HepG2 (cell line): ENCODE measurements around the gene NREP. TPM values are rescaled to one million over a fixed set of nuclear protein-coding genes. Genes with fewer than 3 reads are reported as not detected.
A peak's percentile ranks its signal among the peaks of the same experiment; 100 is the strongest.

Experiments
- ATAC-seq: fragments of 200-7000 bp; cut with Tn5 transposase; 3 replicates; pipeline ENCODE4 v1.9.1; 2020; ENCODE audit warnings: mild to moderate bottlenecking, moderate library complexity
- BruUV-seq: library from RNA; stranded (reverse); fragments of 400-500 nt; replicated peaks from 2 replicates; lab custom pipeline; 2021; lab: Mats Ljungman, UMichigan
- CTCF ChIA-PET: fragments of 300-600 bp; formaldehyde crosslinking; extraction: SDS; loops from one replicate; lab custom pipeline; 2021; ENCODE audit warnings: low total read pairs, inconsistent platforms, low intra/inter-chr PET ratio; lab: Yijun Ruan, JAX
- POLR2A ChIA-PET: fragments of 350-600 bp; sonication (Branson Sonifier 250); formaldehyde crosslinking; loops from one replicate; lab custom pipeline; 2020; ENCODE audit warnings: antibody characterized with exemption, inconsistent platforms; lab: Yijun Ruan, JAX
- DNase-seq: peaks from one replicate; pipeline ENCODE4 v3.0.0-alpha.2; 2015; ENCODE audit warnings: low spot score
- FAIRE-seq: peaks from 3 replicates; lab custom pipeline; 2011; peaks lifted over from hg19 to GRCh38; lab: Jason Lieb, UNC
- H2AFZ ChIP-seq: one replicate; pipeline ENCODE4 v1.6.1; 2011; ENCODE audit warnings: low read length, inconsistent platforms
- H3K27ac ChIP-seq: fragments of 300-600 bp; 3 replicates; pipeline ENCODE4 v1.8.0; 2011; ENCODE audit warnings: mixed run types, mild to moderate bottlenecking, mixed read lengths, low read length, inconsistent platforms; ENCODE audit not compliant: insufficient read depth; ENCODE audit errors: extremely low read length
- H3K27me3 ChIP-seq, 2 experiments: fragments of 200-600 bp in 1 of 2; 2 replicates in 1 of 2; 3 replicates in 1 of 2; pipeline versions ENCODE4 v1.6.0 to v1.8.0; 2011; ENCODE audit warnings: low read length in 2 of 2, mild to moderate bottlenecking in 2 of 2, moderate library complexity in 2 of 2, inconsistent platforms in 1 of 2; ENCODE audit not compliant: insufficient read depth in 2 of 2, control insufficient read depth in 1 of 2
- H3K36me3 ChIP-seq, 2 experiments: fragments of 200-600 bp in 1 of 2; replicated peaks in 1 of 2; 2 replicates in 1 of 2; 3 replicates in 1 of 2; pipeline versions ENCODE4 v1.5.1 to v1.8.0; 2011; ENCODE audit warnings: low read length in 2 of 2, inconsistent platforms in 1 of 2; ENCODE audit not compliant: insufficient read depth in 2 of 2, control insufficient read depth in 1 of 2
- H3K4me1 ChIP-seq: 2 replicates; pipeline ENCODE4 v1.5.1; 2012; ENCODE audit warnings: low read length, inconsistent platforms; ENCODE audit not compliant: insufficient read depth
- H3K4me2 ChIP-seq: 2 replicates; pipeline ENCODE4 v1.6.0; 2011; ENCODE audit warnings: low read depth, low read length, inconsistent platforms
- H3K4me3 ChIP-seq, 3 experiments: fragments of 200-600 bp in 1 of 3; sonication (generic), shearing (Covaris generic) in 1 of 3; replicated peaks in 1 of 3; 2 replicates each; pipeline ENCODE4 v1.5.1; 2011 to 2016; ENCODE audit warnings: low read length in 3 of 3, inconsistent platforms in 2 of 3, low read depth in 2 of 3, mild to moderate bottlenecking in 2 of 3, control low read depth in 1 of 3, mixed read lengths in 1 of 3; ENCODE audit not compliant: insufficient read depth in 1 of 3
- H3K79me2 ChIP-seq: one replicate; pipeline ENCODE4 v1.6.1; 2011; ENCODE audit warnings: low read length, inconsistent platforms; ENCODE audit not compliant: insufficient read depth
- H3K9ac ChIP-seq: 2 replicates; pipeline ENCODE4 v1.6.0; 2011; ENCODE audit warnings: mild to moderate bottlenecking, low read depth, low read length, inconsistent platforms; ENCODE audit not compliant: insufficient read depth
- H3K9me3 ChIP-seq: 2 replicates; pipeline ENCODE4 v1.5.1; 2012; ENCODE audit warnings: mild to moderate bottlenecking, low read length
- H4K20me1 ChIP-seq: 2 replicates; pipeline ENCODE4 v1.6.0; 2011; ENCODE audit warnings: inconsistent platforms, mild to moderate bottlenecking, low read length, moderate library complexity; ENCODE audit not compliant: insufficient read depth
- MAFF ChIP-seq: IDR thresholded peaks from 2 replicates; pipeline ENCODE4 v1.6.1; 2011; ENCODE audit warnings: low read depth, low read length, improper control_type of control experiment
- MAFK ChIP-seq, 2 experiments: IDR thresholded peaks in 1 of 2; conservative IDR thresholded peaks in 1 of 2; 2 replicates each; pipeline ENCODE4 v1.6.1; 2011; ENCODE audit warnings: improper control_type of control experiment in 2 of 2, low read length in 2 of 2
- MBD4 ChIP-seq: IDR thresholded peaks from 2 replicates; pipeline ENCODE4 v1.6.1; 2012; ENCODE audit warnings: low read length, inconsistent platforms, borderline replicate concordance
- MLLT10 ChIP-seq: sonication (generic); formaldehyde crosslinking; IDR thresholded peaks from 2 replicates; pipeline ENCODE4 v1.4.0; 2020; ENCODE audit warnings: missing genetic modification reagents
- NFE2L2 ChIP-seq: fragments of 150-350 bp; IDR thresholded peaks from 2 replicates; pipeline ENCODE4 v1.6.1; 2014; ENCODE audit warnings: low read length
- NR2F1 ChIP-seq, 2 experiments: fragments of 450-650 bp in 1 of 2; formaldehyde crosslinking in 1 of 2; IDR thresholded peaks; 2 replicates each; pipeline versions ENCODE4 v1.5.0 to v1.6.1; 2016 to 2020; ENCODE audit warnings: mild to moderate bottlenecking in 1 of 2, missing compliant biosample characterization in 1 of 2, missing genetic modification reagents in 1 of 2, moderate library complexity in 1 of 2
- SMAD1 ChIP-seq: sonication (generic); formaldehyde crosslinking; IDR thresholded peaks from 2 replicates; pipeline ENCODE4 v1.4.0; 2020; ENCODE audit warnings: missing genetic modification reagents, low read depth, mild to moderate bottlenecking, borderline replicate concordance
- SP1 ChIP-seq, 2 experiments: fragments of 450-650 bp in 1 of 2; sonication (generic) in 1 of 2; formaldehyde crosslinking in 1 of 2; IDR thresholded peaks; 2 replicates each; pipeline versions ENCODE4 v1.4.0 to v1.6.1; 2016 to 2020; ENCODE audit warnings: missing genetic modification reagents in 1 of 2
- ZFP36 ChIP-seq: fragments of 150-350 bp; IDR thresholded peaks from 2 replicates; pipeline ENCODE4 v1.6.1; 2018; ENCODE audit warnings: borderline replicate concordance, low read length, low read depth; ENCODE audit not compliant: partially characterized antibody
- ZNF547 ChIP-seq: sonication (generic); formaldehyde crosslinking; IDR thresholded peaks from 2 replicates; pipeline ENCODE4 v1.5.1; 2020; ENCODE audit warnings: mild to moderate bottlenecking, missing genetic modification reagents
- ZSCAN29 ChIP-seq: sonication (generic); formaldehyde crosslinking; conservative IDR thresholded peaks from 2 replicates; pipeline ENCODE4 v1.4.0; 2020; ENCODE audit warnings: mild to moderate bottlenecking, missing genetic modification reagents
- WGBS: methylation state at CpG from one replicate; pipeline ENCODE4 v1.1.6; 2017; ENCODE audit warnings: low lambda C conversion rate; 5-methylcytosine and 5-hydroxymethylcytosine counted together
- in situ Hi-C: cut with HindIII; loops from 2 replicates; pipeline ENCODE4 v1.10.0; 2017; ENCODE audit warnings: low pct_unique_long_range_greater_than_20kb; ENCODE audit not compliant: extremely low pct_ligation_motif_present
- intact Hi-C: fragments of 100-400 bp; cut with micrococcal nuclease; formaldehyde crosslinking; loops from one replicate; pipeline ENCODE4 v1.10.0; 2022; ENCODE audit not compliant: unreplicated experiment
- polyA plus RNA-seq, 8 experiments: library from polyadenylated mRNA; depleted of rRNA in 3 of 8; stranded (reverse) in 7 of 8; unstranded in 1 of 8; fragments of >200 nt; fragmentation: Illumina TruSeq in 4 of 8; extraction: Trizol in 4 of 8; gene quantifications; 2 replicates each; pipeline versions ENCODE4 v1.2.1 to v1.2.3, GENCODE V29; 2011 to 2016; ENCODE audit warnings: low read depth in 4 of 8, missing spikeins in 1 of 8, mixed read lengths in 1 of 8; ENCODE audit not compliant: insufficient read depth in 1 of 8
- total RNA-seq, 5 experiments: library from RNA; depleted of rRNA; stranded (reverse); fragments of >200 nt; fragmentation: Illumina TruSeq; extraction: Trizol; gene quantifications; 2 replicates each; pipeline ENCODE4 v1.2.3, GENCODE V29; 2016; ENCODE audit warnings: low read depth in 1 of 5
- TF ChIP-seq, protein P1 (sequence below): sonication (generic); formaldehyde crosslinking; IDR thresholded peaks from 2 replicates; pipeline ENCODE4; 2020; ENCODE audit warnings: missing genetic modification reagents, mild to moderate bottlenecking, borderline replicate concordance
- TF ChIP-seq, protein P2 (sequence below): sonication (generic); formaldehyde crosslinking; IDR thresholded peaks from 2 replicates; pipeline ENCODE4 v1.9.0; 2021; ENCODE audit warnings: missing genetic modification reagents, borderline replicate concordance
- TF ChIP-seq, protein P3 (sequence below): IDR thresholded peaks from 2 replicates; pipeline ENCODE4 v1.6.1; 2018; ENCODE audit warnings: missing genetic modification reagents
- TF ChIP-seq, protein P4 (sequence below): IDR thresholded peaks from 2 replicates; pipeline ENCODE4 v1.6.1; 2016; ENCODE audit warnings: missing biosample characterization, missing genetic modification reagents, low read depth

Gene NREP
- total and polyA plus RNA-seq, 2 of the 13 experiments (the other 11 are each of a cell fraction or from before 2014, with no cell fraction given) = 40.5 to 102 TPM

DNA sequence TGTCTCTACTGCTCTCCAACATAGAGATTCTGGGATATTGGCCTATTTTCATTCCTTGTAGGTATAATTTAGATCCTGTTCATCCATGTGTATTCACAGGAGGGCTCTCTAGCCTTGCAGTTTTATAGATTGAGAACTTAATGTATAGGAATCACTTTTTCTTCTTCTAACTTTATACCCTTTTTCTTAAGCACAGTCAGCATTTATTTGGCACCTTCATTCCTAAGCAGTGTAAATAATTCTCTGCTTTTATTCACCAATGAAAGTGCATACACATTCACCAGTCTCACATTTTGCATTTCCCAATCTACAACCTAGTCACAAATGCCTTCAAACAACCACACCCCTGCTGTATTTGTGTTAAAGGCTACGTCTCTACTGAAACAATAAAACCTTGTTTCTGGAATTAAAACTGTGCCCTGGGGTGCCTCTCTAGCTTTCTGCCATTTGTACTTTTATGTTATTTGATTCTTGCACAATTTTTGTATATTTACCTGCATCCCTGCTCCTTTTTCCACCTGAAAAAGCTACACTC, 49.3 kb downstream of the NREP start:
- BruUV-seq = no TSS peak
- TF ChIP-seq SP1 (IDR thresholded peaks at IDR 0.05) (no peak), SP1 (CRISPR knock-in tag; IDR thresholded peaks at IDR 0.05) (no peak), MAFF (peak; percentile 81), ZFP36 (no peak), ZNF547 (no peak), NR2F1 (CRISPR knock-in tag; IDR thresholded peaks at IDR 0.05) (no peak), MBD4 (no peak), ZSCAN29 (CRISPR knock-in tag) (no peak), NFE2L2 (no peak), SMAD1 (CRISPR knock-in tag) (no peak), MLLT10 (no peak), MAFK (conservative IDR thresholded peaks at IDR 0.05 in 1 of 2, IDR thresholded peaks at IDR 0.05 in 1 of 2; ENCODE audit: low read length in 2 of 2) (peak; percentile 65 to 86; a peak in 3 of 4 replicates)
- TF ChIP-seq, protein P1, sequence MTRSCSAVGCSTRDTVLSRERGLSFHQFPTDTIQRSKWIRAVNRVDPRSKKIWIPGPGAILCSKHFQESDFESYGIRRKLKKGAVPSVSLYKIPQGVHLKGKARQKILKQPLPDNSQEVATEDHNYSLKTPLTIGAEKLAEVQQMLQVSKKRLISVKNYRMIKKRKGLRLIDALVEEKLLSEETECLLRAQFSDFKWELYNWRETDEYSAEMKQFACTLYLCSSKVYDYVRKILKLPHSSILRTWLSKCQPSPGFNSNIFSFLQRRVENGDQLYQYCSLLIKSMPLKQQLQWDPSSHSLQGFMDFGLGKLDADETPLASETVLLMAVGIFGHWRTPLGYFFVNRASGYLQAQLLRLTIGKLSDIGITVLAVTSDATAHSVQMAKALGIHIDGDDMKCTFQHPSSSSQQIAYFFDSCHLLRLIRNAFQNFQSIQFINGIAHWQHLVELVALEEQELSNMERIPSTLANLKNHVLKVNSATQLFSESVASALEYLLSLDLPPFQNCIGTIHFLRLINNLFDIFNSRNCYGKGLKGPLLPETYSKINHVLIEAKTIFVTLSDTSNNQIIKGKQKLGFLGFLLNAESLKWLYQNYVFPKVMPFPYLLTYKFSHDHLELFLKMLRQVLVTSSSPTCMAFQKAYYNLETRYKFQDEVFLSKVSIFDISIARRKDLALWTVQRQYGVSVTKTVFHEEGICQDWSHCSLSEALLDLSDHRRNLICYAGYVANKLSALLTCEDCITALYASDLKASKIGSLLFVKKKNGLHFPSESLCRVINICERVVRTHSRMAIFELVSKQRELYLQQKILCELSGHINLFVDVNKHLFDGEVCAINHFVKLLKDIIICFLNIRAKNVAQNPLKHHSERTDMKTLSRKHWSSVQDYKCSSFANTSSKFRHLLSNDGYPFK (CRISPR knock-in tag) = no peak
- TF ChIP-seq, protein P2, sequence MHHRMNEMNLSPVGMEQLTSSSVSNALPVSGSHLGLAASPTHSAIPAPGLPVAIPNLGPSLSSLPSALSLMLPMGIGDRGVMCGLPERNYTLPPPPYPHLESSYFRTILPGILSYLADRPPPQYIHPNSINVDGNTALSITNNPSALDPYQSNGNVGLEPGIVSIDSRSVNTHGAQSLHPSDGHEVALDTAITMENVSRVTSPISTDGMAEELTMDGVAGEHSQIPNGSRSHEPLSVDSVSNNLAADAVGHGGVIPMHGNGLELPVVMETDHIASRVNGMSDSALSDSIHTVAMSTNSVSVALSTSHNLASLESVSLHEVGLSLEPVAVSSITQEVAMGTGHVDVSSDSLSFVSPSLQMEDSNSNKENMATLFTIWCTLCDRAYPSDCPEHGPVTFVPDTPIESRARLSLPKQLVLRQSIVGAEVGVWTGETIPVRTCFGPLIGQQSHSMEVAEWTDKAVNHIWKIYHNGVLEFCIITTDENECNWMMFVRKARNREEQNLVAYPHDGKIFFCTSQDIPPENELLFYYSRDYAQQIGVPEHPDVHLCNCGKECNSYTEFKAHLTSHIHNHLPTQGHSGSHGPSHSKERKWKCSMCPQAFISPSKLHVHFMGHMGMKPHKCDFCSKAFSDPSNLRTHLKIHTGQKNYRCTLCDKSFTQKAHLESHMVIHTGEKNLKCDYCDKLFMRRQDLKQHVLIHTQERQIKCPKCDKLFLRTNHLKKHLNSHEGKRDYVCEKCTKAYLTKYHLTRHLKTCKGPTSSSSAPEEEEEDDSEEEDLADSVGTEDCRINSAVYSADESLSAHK (CRISPR knock-in tag) = no peak
- TF ChIP-seq, protein P3, sequence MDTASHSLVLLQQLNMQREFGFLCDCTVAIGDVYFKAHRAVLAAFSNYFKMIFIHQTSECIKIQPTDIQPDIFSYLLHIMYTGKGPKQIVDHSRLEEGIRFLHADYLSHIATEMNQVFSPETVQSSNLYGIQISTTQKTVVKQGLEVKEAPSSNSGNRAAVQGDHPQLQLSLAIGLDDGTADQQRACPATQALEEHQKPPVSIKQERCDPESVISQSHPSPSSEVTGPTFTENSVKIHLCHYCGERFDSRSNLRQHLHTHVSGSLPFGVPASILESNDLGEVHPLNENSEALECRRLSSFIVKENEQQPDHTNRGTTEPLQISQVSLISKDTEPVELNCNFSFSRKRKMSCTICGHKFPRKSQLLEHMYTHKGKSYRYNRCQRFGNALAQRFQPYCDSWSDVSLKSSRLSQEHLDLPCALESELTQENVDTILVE = no peak
- TF ChIP-seq, protein P4, sequence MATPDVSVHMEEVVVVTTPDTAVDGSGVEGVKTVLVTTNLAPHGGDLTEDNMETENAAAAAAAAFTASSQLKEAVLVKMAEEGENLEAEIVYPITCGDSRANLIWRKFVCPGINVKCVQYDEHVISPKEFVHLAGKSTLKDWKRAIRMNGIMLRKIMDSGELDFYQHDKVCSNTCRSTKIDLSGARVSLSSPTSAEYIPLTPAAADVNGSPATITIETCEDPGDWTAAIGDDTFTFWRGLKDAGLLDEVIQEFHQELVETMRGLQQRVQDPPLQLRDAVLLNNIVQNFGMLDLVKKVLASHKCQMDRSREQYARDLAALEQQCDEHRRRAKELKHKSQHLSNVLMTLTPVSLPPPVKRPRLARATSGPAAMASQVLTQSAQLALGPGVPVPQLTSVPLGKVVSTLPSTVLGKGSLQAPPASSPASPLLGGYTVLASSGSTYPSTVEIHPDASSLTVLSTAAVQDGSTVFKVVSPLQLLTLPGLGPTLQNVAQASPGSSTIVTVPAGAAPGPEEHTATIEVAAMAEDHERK = no peak

More for the DNA sequence above, 49.3 kb downstream of the NREP start:
- no peaks in the 10 kb centered on the region for H3K4me1 ChIP-seq
- H2AFZ ChIP-seq = no peak overlapping the region
- no peaks in the 10 kb centered on the region for H3K27me3 ChIP-seq
- no peak overlapping the region for H3K9ac ChIP-seq
- intact Hi-C loops = no loop called here
- ChIA-PET CTCF (no interaction called here), POLR2A (no interaction called here)
- H3K4me2 ChIP-seq = no peak overlapping the region
- H4K20me1 ChIP-seq = no peaks in the 10 kb centered on the region
- 0% methylated on average over 1 of the region's 1 CpG for WGBS
- no peak for FAIRE-seq
- in situ Hi-C loops = no loop called here
- no peaks in the 10 kb centered on the region for H3K79me2 ChIP-seq
- H3K9me3 ChIP-seq = no peaks in the 10 kb centered on the region
- no peak overlapping the region for H3K4me3 ChIP-seq
- ATAC-seq = no peak
- no peak overlapping the region for H3K27ac ChIP-seq
- H3K36me3 ChIP-seq = no peaks in the 10 kb centered on the region
- no peak for DNase-seq
